ENCODE data around the gene ZEB1.

Gene ZEB1

GRCh38 chr10:31458974-31459373 is 140.0 kb downstream of the ZEB1 start:
- no peak for DNase-seq (ENCODE audit: low spot score)
- in situ Hi-C loops (cut with MboI; ENCODE audit: low sequenced_read_pairs, unreplicated experiment) = no loop called here
- no peak for TF ChIP-seq CTCF (IDR thresholded peaks at IDR 0.05; ENCODE audit: borderline replicate concordance, control extremely low read depth, extremely low read depth, insufficient read depth, missing control alignments)

GRCh38 chr10:31460242-31460641 is 141.2 kb downstream of the ZEB1 start:
- no peak for DNase-seq (ENCODE audit: low spot score)
- in situ Hi-C loops (cut with MboI; ENCODE audit: low sequenced_read_pairs, unreplicated experiment) = no loop called here
- no peak for TF ChIP-seq CTCF (IDR thresholded peaks at IDR 0.05; ENCODE audit: borderline replicate concordance, control extremely low read depth, extremely low read depth, insufficient read depth, missing control alignments)

DNA sequence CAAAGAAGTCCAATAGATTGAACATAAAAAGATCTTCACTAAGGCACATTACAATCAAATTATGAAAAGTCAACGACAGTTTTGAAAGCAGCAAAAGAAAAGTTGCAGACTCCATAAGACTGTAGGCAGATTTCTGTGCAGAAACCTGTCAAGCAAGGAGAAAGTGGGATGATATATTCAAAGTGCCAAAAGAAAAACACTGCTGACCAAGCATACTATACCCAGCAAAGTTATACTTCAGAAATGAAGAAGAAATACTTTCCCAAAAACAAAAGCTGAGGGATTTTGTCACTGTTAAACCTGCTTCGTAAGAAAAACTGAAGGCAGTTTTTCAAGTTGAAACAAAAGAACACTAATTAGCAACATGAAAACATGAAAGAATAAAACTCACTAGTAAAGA is 145.5 kb downstream of the ZEB1 start:
- in situ Hi-C loops (cut with MboI; ENCODE audit: low sequenced_read_pairs, unreplicated experiment) = no loop called here
- DNase-seq (ENCODE audit: low spot score) = no peak
- no peak for TF ChIP-seq CTCF (IDR thresholded peaks at IDR 0.05; ENCODE audit: borderline replicate concordance, control extremely low read depth, extremely low read depth, insufficient read depth, missing control alignments)

DNA sequence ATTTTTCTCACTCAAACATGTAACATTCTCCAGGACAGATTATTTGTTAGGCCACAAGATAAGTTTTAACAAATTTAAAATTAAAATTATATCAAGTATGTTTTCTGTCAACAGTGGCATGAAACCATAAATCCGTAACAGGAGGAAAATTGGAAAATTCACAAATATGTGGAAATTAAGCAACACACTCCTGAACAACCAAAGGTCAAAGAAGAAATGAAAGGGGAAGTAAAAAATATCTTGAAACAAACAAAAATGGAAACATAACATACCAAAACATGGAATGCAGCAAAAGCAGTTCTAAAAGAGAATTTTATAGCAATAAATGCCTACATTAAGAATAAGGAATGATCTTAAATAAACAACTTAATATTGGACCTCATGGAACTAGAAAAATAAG is 147.3 kb downstream of the ZEB1 start:
- TF ChIP-seq CTCF (IDR thresholded peaks at IDR 0.05; ENCODE audit: borderline replicate concordance, control extremely low read depth, extremely low read depth, insufficient read depth, missing control alignments) = no peak
- in situ Hi-C loops (cut with MboI; ENCODE audit: low sequenced_read_pairs, unreplicated experiment) = no loop called here
- no peak for DNase-seq (ENCODE audit: low spot score)

DNA sequence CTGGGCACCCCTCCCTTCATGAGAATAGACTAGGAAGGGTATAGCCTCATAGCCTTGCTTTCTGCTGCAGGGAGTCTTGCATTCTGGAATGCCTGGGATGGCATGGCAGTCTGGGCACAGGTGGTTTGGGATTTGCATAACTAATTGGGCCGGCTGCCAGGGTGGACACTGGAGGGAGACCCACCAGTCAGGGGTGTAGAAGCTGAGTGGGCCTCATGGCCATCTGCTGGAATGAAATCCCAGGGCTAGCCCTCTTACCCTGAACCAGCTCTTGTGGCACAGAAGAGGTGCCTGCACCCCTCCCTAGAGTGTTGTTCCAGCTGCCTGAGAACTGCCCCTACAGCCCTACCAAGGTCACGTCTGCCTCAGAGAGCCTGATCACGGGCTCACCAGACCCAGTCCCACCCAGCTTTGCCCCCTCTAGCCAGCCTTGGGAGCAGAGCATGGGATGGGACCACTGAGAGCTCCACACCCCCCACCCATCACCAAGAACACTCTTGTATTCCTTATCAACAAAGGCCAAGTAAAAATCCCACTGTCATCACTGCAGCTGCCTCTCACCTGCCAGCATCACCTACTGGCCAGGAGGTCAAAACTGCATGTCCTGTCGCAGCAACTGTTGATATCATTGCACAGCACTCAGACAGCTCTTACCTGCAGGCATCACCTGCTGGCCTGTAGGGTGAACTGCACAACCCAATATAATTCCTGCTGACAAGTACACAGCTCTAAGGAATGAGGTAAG is 148.9 kb downstream of the ZEB1 start:
- peak; percentile 8 for DNase-seq (ENCODE audit: low spot score)
- in situ Hi-C loops (cut with MboI; ENCODE audit: low sequenced_read_pairs, unreplicated experiment) = no loop called here
- TF ChIP-seq CTCF (IDR thresholded peaks at IDR 0.05; ENCODE audit: borderline replicate concordance, control extremely low read depth, extremely low read depth, insufficient read depth, missing control alignments) = no peak

- in situ Hi-C loops (cut with MboI; ENCODE audit: low sequenced_read_pairs, unreplicated experiment) = no loop called here
- DNase-seq (ENCODE audit: low spot score) = no peak
- TF ChIP-seq CTCF (IDR thresholded peaks at IDR 0.05; ENCODE audit: borderline replicate concordance, control extremely low read depth, extremely low read depth, insufficient read depth, missing control alignments) = no peak
Measured at GRCh38 chr10:31468536-31468859, 149.5 kb downstream of the ZEB1 start.
